WI38 (cell line): ENCODE results near the gene SHC1.
A peak's percentile ranks its signal among the peaks of the same experiment; 100 is the strongest.

Experiments used
- H3K4me3 ChIP-seq: 2 replicates; pipeline ENCODE4 v1.5.1; 2011; ENCODE audit warnings: low read depth, mild to moderate bottlenecking, control low read depth, low read length
- TF ChIP-seq, protein P1 (sequence below): IDR thresholded peaks from 2 replicates; pipeline ENCODE4 v1.5.1; 2012; ENCODE audit warnings: low read depth, mild to moderate bottlenecking, control low read depth, low read length

SHC1 gene

DNA sequence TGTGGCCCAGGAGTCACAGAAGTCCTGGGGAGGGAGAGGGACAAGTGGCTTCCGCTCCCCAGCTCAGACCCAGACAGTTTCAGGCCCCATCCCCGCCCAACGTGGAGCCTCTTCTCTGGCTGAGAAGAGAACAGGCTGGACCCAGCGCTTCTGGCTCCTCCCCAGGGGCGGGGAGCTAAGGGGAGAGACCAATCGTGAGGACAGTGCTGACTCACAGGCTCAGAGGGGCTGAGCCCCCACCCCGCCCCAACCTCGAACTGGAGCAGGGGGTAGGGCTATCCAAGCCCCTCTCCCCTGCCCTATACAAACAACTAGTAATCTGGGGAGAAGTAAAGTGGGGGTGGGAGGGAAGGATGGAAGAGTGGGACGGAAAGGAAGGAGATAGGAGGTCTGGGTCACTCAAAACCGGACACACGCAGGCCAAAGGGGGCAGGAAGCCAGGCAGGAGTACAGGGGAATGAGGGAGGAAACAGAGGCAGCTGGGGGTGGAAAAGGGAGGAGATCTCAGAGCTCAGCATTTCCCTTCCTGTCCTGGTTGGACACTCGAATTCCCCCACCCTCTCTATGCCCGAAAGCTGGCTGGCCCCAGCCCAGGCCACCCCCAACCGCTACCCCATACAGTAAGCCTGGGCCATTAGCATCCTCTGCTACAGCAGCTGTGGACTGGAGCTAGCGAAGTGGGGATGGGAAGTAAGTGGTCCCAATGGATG lies at the start of gene SHC1:
Gene SHC1 (minus strand): TSS at position 117 of the 710 bp plus-strand sequence. CDS start 221 bp downstream, outside the sequence.
- TF ChIP-seq, protein P1, sequence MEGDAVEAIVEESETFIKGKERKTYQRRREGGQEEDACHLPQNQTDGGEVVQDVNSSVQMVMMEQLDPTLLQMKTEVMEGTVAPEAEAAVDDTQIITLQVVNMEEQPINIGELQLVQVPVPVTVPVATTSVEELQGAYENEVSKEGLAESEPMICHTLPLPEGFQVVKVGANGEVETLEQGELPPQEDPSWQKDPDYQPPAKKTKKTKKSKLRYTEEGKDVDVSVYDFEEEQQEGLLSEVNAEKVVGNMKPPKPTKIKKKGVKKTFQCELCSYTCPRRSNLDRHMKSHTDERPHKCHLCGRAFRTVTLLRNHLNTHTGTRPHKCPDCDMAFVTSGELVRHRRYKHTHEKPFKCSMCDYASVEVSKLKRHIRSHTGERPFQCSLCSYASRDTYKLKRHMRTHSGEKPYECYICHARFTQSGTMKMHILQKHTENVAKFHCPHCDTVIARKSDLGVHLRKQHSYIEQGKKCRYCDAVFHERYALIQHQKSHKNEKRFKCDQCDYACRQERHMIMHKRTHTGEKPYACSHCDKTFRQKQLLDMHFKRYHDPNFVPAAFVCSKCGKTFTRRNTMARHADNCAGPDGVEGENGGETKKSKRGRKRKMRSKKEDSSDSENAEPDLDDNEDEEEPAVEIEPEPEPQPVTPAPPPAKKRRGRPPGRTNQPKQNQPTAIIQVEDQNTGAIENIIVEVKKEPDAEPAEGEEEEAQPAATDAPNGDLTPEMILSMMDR, result no peak
- H3K4me3 ChIP-seq, result peak within 1 kb of the TSS; percentile 89

- H3K4me3 ChIP-seq, result no peak overlapping the region
- TF ChIP-seq, protein P1, result no peak
Measured at GRCh38 chr1:155019377-155020245, 49.1 kb upstream of the SHC1 start.

GRCh38 chr1:155018617-155019348 lies 48.2 kb upstream of the SHC1 start:
- TF ChIP-seq, protein P1, result no peak
- H3K4me3 ChIP-seq, result no peak overlapping the region

DNA sequence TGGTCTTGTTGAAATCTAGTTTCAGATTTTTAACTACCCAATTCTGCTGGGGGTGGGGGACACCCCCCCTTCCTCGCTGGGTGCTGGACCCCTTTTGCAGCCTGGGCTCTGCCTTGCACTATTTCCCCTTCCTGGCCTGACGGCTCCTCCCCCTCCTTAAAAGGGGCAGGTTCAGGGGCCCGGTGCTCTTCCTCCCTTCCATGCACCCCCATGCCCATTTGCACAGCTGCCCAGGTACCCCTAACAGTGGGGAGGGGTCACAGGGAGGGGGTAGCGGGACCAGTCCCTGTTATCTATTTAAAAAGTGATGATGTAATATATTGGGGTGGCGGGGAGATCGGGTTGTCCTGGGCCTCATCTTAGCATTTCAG lies 47.4 kb upstream of the SHC1 start:
- peak overlapping the region; percentile 44; the same call in 1 of the 2 replicates for H3K4me3 ChIP-seq
- TF ChIP-seq, protein P1, result no peak

- TF ChIP-seq, protein P1, result peak; percentile 98
- H3K4me3 ChIP-seq, result peak overlapping the region; percentile 44
Measured at GRCh38 chr1:155017041-155017945, 46.7 kb upstream of the SHC1 start.

- H3K4me3 ChIP-seq, result no peak overlapping the region
Measured at GRCh38 chr1:155016231-155016831, 45.8 kb upstream of the SHC1 start.

More at GRCh38 chr1:155016231-155016831, 45.8 kb upstream of the SHC1 start:
- TF ChIP-seq, protein P1, result no peak
